Transverse colon (tissue), 4 donors: ENCODE measurements around the gene ZNF580. TPM values are rescaled to one million over a fixed set of nuclear protein-coding genes. Genes with fewer than 3 reads are reported as not detected.

Experiments
- DNase-seq: peaks from one replicate; pipeline ENCODE4 v3.0.0-alpha.2; 2019
- H3K27ac ChIP-seq, 4 donors: fragments of 200-600 bp; sonication (generic); 2 replicates each; pipeline ENCODE4 v1.5.1; 2016 to 2018; ENCODE audit warnings: inconsistent platforms in 4 of 4
- H3K27me3 ChIP-seq: fragments of 200-600 bp; sonication (generic); 2 replicates; pipeline ENCODE4 v1.5.1; 2017; ENCODE audit warnings: inconsistent platforms
- H3K36me3 ChIP-seq, 4 donors: fragments of 200-600 bp; sonication (generic); 2 replicates each; pipeline ENCODE4 v1.5.1; 2017 to 2019; ENCODE audit warnings: inconsistent platforms in 4 of 4
- H3K4me1 ChIP-seq, 4 donors: fragments of 200-600 bp; sonication (generic); 2 replicates each; pipeline ENCODE4 v1.5.1; 2017 to 2020; ENCODE audit warnings: inconsistent platforms in 4 of 4
- H3K4me3 ChIP-seq, 4 donors: fragments of 200-600 bp; sonication (generic); 1 replicate in 1 of 4; 2 replicates in 3 of 4; pipeline versions ENCODE4 v1.5.1 to v1.6.1; 2017 to 2019; ENCODE audit warnings: inconsistent platforms in 4 of 4
- H3K9me3 ChIP-seq, 2 donors: fragments of 200-600 bp; sonication (generic); 2 replicates each; pipeline ENCODE4 v1.5.1; 2017 to 2019; ENCODE audit warnings: inconsistent platforms in 2 of 2
- EP300 ChIP-seq: sonication (generic); formaldehyde crosslinking; IDR thresholded peaks from one replicate; pipeline ENCODE4 v1.6.1; 2017; ENCODE audit warnings: antibody characterized with exemption, low read depth
- POLR2A ChIP-seq: fragments of 450-650 bp; IDR thresholded peaks from one replicate; pipeline ENCODE4 v1.6.1; 2016; ENCODE audit warnings: antibody characterized with exemption, mild to moderate bottlenecking, moderate library complexity
- POLR2AphosphoS5 ChIP-seq, 3 donors: sonication (generic); formaldehyde crosslinking; IDR thresholded peaks; one replicate each; pipeline ENCODE4 v1.6.1; 2016; ENCODE audit warnings: antibody characterized with exemption in 3 of 3
- WGBS, 2 donors: methylation state at CpG; one replicate each; pipeline ENCODE4 v1.1.5; 2018; ENCODE audit warnings: low coverage in 1 of 2; 5-methylcytosine and 5-hydroxymethylcytosine counted together
- in situ Hi-C, 4 donors: fragments of 200-750 bp; cut with MboI; loops; one replicate each; pipeline versions ENCODE4 v1.15.0 to v1.15.1; 2017; ENCODE audit warnings: low sequenced_read_pairs in 3 of 4, low pct_ligation_motif_present in 1 of 4, low pct_unique_long_range_greater_than_20kb in 1 of 4
- intact Hi-C: fragments of 100-400 bp; cut with DNase I; formaldehyde crosslinking; loops from one replicate; pipeline ENCODE4 v1.15.1; 2023; ENCODE audit warnings: low total_unique reads
- total RNA-seq, 4 donors: library from RNA; depleted of rRNA; stranded (reverse); fragments of >200 nt; gene quantifications; one replicate each; pipeline ENCODE4 v1.1.0, GENCODE V29; 2016
- TF ChIP-seq, protein P1 (sequence below), 5 experiments: fragments of 200-600 bp in 3 of 5; fragments of 450-650 bp in 2 of 5; sonication (generic) in 3 of 5; IDR thresholded peaks; 1 replicate in 2 of 5; 2 replicates in 3 of 5; pipeline ENCODE4 v1.5.1; 2016 to 2017; ENCODE audit warnings: antibody characterized with exemption in 5 of 5, inconsistent platforms in 3 of 5, mild to moderate bottlenecking in 2 of 5, moderate library complexity in 1 of 5

Gene ZNF580
- total RNA-seq, 4 donors from 2014 or later: 15.2 to 154 (median 25.7) TPM

DNA sequence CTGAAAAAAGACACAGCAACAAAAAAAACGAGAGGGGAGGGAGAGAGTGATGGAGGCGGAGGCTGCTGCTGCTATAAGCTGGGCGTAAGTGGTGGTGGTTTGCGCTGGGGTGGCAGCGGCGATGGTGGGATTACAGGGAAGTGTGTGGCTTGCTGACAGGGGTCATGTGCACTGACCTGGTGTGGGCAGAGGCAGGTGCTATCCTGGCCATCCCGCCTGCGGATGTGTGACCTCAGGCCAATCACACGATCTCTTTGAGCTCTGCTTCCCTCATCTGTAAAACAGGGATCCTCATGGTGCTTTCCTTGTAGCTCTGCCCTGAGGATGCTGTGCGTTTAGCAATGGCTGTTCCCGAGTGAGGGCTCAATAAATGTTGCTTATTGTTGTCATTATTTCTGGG is 3.3 kb upstream of the ZNF580 start:
- no peak for DNase-seq
- intact Hi-C loops (no loop called here), in situ Hi-C loops (no loop called here)
- TF ChIP-seq POLR2AphosphoS5 (IDR thresholded peaks at IDR 0.05): no peak
- TF ChIP-seq, protein P1, sequence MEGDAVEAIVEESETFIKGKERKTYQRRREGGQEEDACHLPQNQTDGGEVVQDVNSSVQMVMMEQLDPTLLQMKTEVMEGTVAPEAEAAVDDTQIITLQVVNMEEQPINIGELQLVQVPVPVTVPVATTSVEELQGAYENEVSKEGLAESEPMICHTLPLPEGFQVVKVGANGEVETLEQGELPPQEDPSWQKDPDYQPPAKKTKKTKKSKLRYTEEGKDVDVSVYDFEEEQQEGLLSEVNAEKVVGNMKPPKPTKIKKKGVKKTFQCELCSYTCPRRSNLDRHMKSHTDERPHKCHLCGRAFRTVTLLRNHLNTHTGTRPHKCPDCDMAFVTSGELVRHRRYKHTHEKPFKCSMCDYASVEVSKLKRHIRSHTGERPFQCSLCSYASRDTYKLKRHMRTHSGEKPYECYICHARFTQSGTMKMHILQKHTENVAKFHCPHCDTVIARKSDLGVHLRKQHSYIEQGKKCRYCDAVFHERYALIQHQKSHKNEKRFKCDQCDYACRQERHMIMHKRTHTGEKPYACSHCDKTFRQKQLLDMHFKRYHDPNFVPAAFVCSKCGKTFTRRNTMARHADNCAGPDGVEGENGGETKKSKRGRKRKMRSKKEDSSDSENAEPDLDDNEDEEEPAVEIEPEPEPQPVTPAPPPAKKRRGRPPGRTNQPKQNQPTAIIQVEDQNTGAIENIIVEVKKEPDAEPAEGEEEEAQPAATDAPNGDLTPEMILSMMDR (IDR thresholded peaks at IDR 0.05): no peak
- no peak for TF ChIP-seq POLR2A
- TF ChIP-seq EP300: no peak
- WGBS, 2 donors: 83 to 93% methylated on average over 3 to 11 of the region's 11 CpGs
- H3K9me3 ChIP-seq: no peaks in the 10 kb centered on the region
- H3K4me1 ChIP-seq: peaks cover 22 to 61% (median 40%) of the 10 kb centered on the region in 4 donors
- H3K36me3 ChIP-seq: no peaks in the 10 kb centered on the region
- H3K27me3 ChIP-seq: no peaks in the 10 kb centered on the region
- no peak overlapping the region for H3K4me3 ChIP-seq
- H3K27ac ChIP-seq: no peak overlapping the region

DNA sequence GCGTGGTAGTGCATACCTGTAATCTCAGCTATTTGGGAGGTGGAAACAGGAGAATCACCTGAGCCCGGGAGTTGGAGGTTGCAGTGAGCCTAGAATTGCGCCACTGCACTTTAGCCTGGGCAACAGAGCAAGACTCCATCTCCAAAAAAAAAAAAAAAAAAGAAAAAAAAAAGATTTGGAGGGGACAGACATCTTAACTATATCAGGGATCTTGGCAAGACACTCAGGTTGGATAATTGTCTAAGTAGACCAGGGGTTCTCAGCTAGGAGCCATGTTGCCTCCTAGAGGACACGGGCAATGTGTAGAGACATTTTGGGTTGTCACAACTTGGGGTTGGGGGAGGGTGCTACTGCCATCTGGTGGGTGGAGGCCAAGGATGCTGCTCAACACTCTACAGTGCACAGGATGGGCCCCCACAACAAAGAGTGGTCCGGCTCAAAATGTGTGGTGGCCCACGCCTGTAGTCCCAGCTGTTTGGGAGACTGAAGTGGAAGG is 1.9 kb upstream of the ZNF580 start:
- H3K4me3 ChIP-seq: no peak overlapping the region
- in situ Hi-C loops: no loop called here

DNA sequence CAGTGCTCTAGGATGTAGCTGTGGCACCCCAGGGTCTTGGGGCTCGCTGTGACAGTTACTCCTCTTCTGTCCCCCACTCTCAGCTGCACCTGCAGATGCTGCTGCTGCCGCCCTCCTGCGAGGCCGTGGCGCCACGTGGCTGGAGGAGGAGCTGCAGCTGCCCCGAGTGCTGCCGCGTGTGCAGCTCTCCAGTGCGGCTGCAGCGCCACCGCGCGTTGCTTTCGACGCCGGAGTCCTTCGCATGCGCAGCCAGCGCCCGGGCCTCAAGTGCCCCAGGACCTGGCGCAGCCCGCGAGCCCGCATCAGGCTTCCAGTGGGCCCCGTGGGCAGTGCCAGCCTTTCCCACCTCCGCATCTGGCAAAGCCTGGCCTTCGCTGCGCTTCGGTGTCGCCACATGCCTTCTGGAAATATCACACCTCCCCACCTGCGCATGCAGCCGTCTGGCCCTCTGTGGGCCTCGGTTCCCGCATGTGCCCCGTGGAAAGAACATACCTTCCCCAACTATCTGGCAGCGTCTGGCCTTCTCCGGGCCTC is 692 bp upstream of the ZNF580 start:
- peak; percentile 73 for DNase-seq
- 40 to 48% methylated on average over 2 to 38 of the region's 38 CpGs for WGBS, 2 donors
- peak overlapping the region; percentile 93 to 98 (median 95) for H3K27ac ChIP-seq
- intact Hi-C loops: no loop called here
- peaks cover 25 to 72% (median 53%) of the 10 kb centered on the region in 4 donors for H3K4me1 ChIP-seq
- no peaks in the 10 kb centered on the region for H3K36me3 ChIP-seq
- H3K9me3 ChIP-seq: no peaks in the 10 kb centered on the region
- peak overlapping the region in 3 of 4 donors; percentile 89 to 99 (median 92) for H3K4me3 ChIP-seq
- no peaks in the 10 kb centered on the region for H3K27me3 ChIP-seq
- in situ Hi-C loops: no loop called here
- peak in 2 of 3 donors; percentile 19 to 26 for TF ChIP-seq POLR2AphosphoS5 (IDR thresholded peaks at IDR 0.05)
- TF ChIP-seq, protein P1 (IDR thresholded peaks at IDR 0.05): peak; percentile 25 to 41 (median 30)
- TF ChIP-seq POLR2A: no peak
- TF ChIP-seq EP300: no peak

More for the DNA sequence above, 1.9 kb upstream of the ZNF580 start:
- peak overlapping the region in 1 of 4 donors; percentile 98 for H3K27ac ChIP-seq
- H3K27me3 ChIP-seq: no peaks in the 10 kb centered on the region
- no peak for TF ChIP-seq POLR2A
- TF ChIP-seq, protein P1 (IDR thresholded peaks at IDR 0.05): peak in 4 of 5 experiments; percentile 20 to 36 (median 32)
- WGBS, 2 donors: 79 to 100% methylated on average over 2 to 6 of the region's 6 CpGs
- no peak for DNase-seq
- peaks cover 22 to 67% (median 48%) of the 10 kb centered on the region in 4 donors for H3K4me1 ChIP-seq
- intact Hi-C loops: no loop called here
- no peaks in the 10 kb centered on the region for H3K36me3 ChIP-seq
- H3K9me3 ChIP-seq: no peaks in the 10 kb centered on the region

DNA sequence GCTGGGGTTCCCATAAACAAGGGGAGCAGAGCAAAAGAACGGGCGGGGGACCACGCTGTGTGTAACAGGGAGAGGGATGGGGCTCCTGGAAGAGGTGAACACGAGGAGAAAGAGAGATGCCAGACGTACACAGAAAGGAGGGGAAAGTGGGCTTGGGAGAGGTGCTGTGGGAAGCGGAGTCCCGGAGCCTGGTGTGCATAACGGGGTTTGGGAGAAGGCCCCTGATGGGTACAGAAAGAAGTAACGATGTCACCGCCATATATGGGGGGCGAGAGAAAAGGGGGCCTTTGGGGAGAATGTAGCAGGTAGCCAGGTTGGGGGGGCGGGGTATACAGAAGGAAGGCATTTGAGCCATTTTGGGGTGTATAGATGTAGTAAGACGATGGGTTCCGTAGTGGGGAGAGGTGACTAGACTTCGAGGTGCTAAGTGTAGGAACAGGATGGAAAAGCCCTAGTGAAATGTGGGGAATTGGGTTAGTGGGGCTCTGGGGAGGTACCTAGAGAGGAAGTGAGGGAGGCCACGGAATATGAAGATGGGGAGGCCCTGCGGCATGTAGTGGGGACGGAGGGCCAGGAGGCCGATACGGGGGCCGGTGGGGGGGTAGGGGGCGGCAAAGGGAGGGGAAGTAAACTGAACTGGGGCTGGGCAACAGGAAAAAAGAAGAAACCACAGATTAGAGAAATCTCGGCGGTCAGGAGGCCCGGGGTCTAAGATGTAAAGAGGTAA is 787 bp downstream of the ZNF580 start:
- TF ChIP-seq POLR2A (peak; percentile 15), EP300 (no peak)
- in situ Hi-C loops (no loop called here), intact Hi-C loops (loop anchor here (2.0 kb wide), 1 partner anchor 61 kb away; the partner anchor contains the start of gene ZNF579)
- H3K36me3 ChIP-seq: no peaks in the 10 kb centered on the region
- no peaks in the 10 kb centered on the region for H3K27me3 ChIP-seq
- H3K27ac ChIP-seq: peak overlapping the region; percentile 93 to 98 (median 95)
- H3K4me1 ChIP-seq: peaks cover 16 to 60% (median 39%) of the 10 kb centered on the region in 4 donors
- no peaks in the 10 kb centered on the region for H3K9me3 ChIP-seq
- DNase-seq: no peak
- H3K4me3 ChIP-seq: peak overlapping the region; percentile 89 to 99 (median 92)
- WGBS, 2 donors: 0 to 2% methylated on average over 15 to 25 of the region's 25 CpGs
